ENCODE results near the gene RNF112.

RNF112 gene

GRCh38 chr17:19387921-19388521 is 23.0 kb upstream of the RNF112 start:
- peak; percentile 50 for DNase-seq (ENCODE audit: low read depth)

- no peak for DNase-seq (ENCODE audit: low read depth)
Measured at GRCh38 chr17:19388791-19389785, 21.9 kb upstream of the RNF112 start.

- DNase-seq (ENCODE audit: low read depth), result no peak
Measured at GRCh38 chr17:19390951-19391350, 20.1 kb upstream of the RNF112 start.

GRCh38 chr17:19391432-19391831 is 19.6 kb upstream of the RNF112 start:
- no peak for DNase-seq (ENCODE audit: low read depth)

- DNase-seq (ENCODE audit: low read depth), result no peak
Measured at GRCh38 chr17:19392303-19392702, 18.7 kb upstream of the RNF112 start.

GRCh38 chr17:19397556-19398041 is 13.4 kb upstream of the RNF112 start:
- DNase-seq (ENCODE audit: low read depth), result no peak

GRCh38 chr17:19398301-19399181 is 12.5 kb upstream of the RNF112 start:
- DNase-seq (ENCODE audit: low read depth), result peak; percentile 35

- DNase-seq (ENCODE audit: low read depth), result no peak
Measured at GRCh38 chr17:19399750-19400450, 11.1 kb upstream of the RNF112 start.

- DNase-seq (ENCODE audit: low read depth), result no peak
Measured at GRCh38 chr17:19401321-19402010, 9.6 kb upstream of the RNF112 start.

GRCh38 chr17:19402171-19402570 is 8.9 kb upstream of the RNF112 start:
- no peak for DNase-seq (ENCODE audit: low read depth)

GRCh38 chr17:19403021-19403420 is 8.0 kb upstream of the RNF112 start:
- no peak for DNase-seq (ENCODE audit: low read depth)

- no peak for DNase-seq (ENCODE audit: low read depth)
Measured at GRCh38 chr17:19404264-19404663, 6.8 kb upstream of the RNF112 start.

- no peak for DNase-seq (ENCODE audit: low read depth)
Measured at GRCh38 chr17:19405114-19405513, 5.9 kb upstream of the RNF112 start.

- DNase-seq (ENCODE audit: low read depth), result no peak
Measured at GRCh38 chr17:19407601-19408345, 3.3 kb upstream of the RNF112 start.

GRCh38 chr17:19408346-19408710 is 2.7 kb upstream of the RNF112 start:
- no peak for DNase-seq (ENCODE audit: low read depth)

GRCh38 chr17:19409066-19409465 is 2.0 kb upstream of the RNF112 start:
- no peak for DNase-seq (ENCODE audit: low read depth)

- DNase-seq (ENCODE audit: low read depth), result peak; percentile 89
Measured at GRCh38 chr17:19409509-19409908, 1.5 kb upstream of the RNF112 start.

- DNase-seq (ENCODE audit: low read depth), result no peak
Measured at GRCh38 chr17:19410091-19410490, 941 bp upstream of the RNF112 start.

- DNase-seq (ENCODE audit: low read depth), result no peak
Measured at GRCh38 chr17:19411631-19412030, 599 bp downstream of the RNF112 start.

GRCh38 chr17:19412510-19412909 is 1.5 kb downstream of the RNF112 start:
- DNase-seq (ENCODE audit: low read depth), result no peak

Data from ELR (cell line).